Activated CD4-positive, alpha-beta T cell treated with anti-CD3 and anti-CD28 coated beads, Interleukin-2, amount 10 ng/mL, durations not matched to agents 24 days and 14 days (primary cell): Measurements from ENCODE around the gene RET. TPM values are rescaled to one million over a fixed set of nuclear protein-coding genes. Genes with fewer than 3 reads are reported as not detected.

Source experiments
- DNase-seq: peaks from one replicate; pipeline ENCODE4 v3.0.0; 2022
- H3K27ac Mint-ChIP-seq: one replicate; pipeline ENCODE4 v1.8.0; 2022; ENCODE audit warnings: mild to moderate bottlenecking, mixed read lengths
- H3K27me3 Mint-ChIP-seq: one replicate; pipeline ENCODE4 v1.8.0; 2022; ENCODE audit warnings: mixed read lengths
- H3K36me3 Mint-ChIP-seq: one replicate; pipeline ENCODE4 v1.8.0; 2022; ENCODE audit warnings: low read depth, mild to moderate bottlenecking, mixed read lengths
- H3K4me1 Mint-ChIP-seq: one replicate; pipeline ENCODE4 v1.8.0; 2021; ENCODE audit warnings: mixed read lengths
- H3K4me3 Mint-ChIP-seq: one replicate; pipeline ENCODE4 v1.8.0; 2022; ENCODE audit warnings: mild to moderate bottlenecking, moderate library complexity, mixed read lengths
- H3K9me3 Mint-ChIP-seq: one replicate; pipeline ENCODE4 v1.8.0; 2021; ENCODE audit warnings: mixed read lengths
- intact Hi-C: fragments of 100-400 bp; cut with micrococcal nuclease; formaldehyde crosslinking; loops from one replicate; pipeline ENCODE4 v1.15.1; 2023
- total RNA-seq: library from RNA; stranded (reverse); gene quantifications from 2 replicates; pipeline ENCODE4 v1.2.3, GENCODE V29; 2022

Gene RET
- total RNA-seq, 1 donor from 2014 or later: 0.12 TPM

DNA sequence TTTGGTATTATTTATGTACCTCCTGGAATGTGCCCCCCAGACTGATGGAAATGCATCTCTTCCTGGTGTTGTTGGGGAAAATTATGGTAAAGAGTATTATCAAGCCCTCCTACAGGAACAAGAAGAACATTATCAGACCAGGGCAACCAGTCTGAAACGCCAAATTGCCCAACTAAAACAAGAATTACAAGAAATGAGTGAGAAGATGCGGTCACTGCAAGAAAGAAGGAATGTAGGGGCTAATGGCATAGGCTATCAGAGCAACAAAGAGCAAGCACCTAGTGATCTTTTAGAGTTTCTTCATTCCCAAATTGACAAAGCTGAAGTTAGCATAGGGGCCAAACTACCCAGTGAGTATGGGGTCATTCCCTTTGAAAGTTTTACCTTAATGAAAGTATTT, 78.4 kb downstream of the RET start:
- Mint-ChIP-seq H3K4me1 (peaks cover 35% of the 10 kb centered on the region), H3K36me3 (peaks cover 22% of the 10 kb centered on the region), H3K9me3 (no peaks in the 10 kb centered on the region), H3K27me3 (no peaks in the 10 kb centered on the region), H3K4me3 (no peak overlapping the region), H3K27ac (no peak overlapping the region)
- intact Hi-C loops: no loop called here
- no peak for DNase-seq

DNA sequence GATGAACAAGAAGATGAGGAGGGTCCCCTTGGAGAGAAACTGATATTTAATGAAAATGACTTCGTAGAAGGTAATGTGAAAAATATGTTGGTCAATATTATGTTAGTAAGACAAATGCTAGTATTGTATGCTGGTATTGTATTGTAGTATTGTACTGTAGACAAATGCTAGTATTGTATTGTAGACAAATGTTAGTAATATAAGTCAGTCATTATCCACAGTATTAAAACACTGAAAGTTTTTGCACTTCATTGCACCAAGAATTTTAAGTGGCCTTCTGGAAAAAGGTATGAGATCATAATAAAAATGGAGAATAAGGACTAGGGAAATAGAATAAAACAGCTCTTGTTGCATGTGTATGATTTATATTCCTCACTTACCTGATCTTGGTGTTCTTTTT, 78.9 kb downstream of the RET start:
- DNase-seq: no peak
- Mint-ChIP-seq H3K27me3 (no peaks in the 10 kb centered on the region), H3K9me3 (no peaks in the 10 kb centered on the region), H3K27ac (no peak overlapping the region), H3K4me1 (peaks cover 34% of the 10 kb centered on the region), H3K36me3 (peaks cover 19% of the 10 kb centered on the region), H3K4me3 (no peak overlapping the region)
- intact Hi-C loops: no loop called here

DNA sequence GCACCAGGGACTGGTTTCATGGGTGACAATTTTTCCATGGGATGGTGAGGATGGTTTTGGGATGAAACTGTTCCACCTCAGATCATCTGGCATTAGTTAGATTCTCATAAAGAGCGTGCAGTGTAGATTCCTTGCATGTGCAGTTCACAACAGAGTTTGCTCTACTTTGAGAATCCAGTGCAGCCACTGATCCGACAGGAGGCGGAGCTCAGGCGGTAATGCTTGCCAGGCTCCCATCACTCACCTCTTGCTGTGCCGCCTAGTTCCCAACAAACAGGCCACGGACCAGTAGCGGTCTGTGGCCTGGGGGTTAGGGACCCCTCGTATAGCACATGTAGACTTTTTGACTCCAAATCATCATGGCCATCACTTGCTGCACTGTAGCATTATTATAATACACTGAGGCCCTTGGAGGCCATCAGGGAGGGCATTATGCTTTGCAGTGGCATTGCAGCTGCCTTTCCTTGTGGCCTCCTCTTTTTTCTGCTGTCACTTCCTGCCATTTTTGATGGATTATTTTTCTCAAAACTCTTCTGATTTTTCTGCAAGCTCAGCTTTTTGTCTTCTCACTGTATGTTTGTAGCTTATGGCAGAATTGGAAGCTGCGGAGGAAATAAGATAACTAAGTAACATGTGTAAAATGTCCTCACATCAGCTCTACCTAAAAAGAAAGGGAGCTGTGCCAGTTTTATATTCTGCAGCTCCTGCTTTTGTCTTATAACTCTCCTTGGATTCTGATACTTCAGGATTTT, 79.9 kb downstream of the RET start:
- Mint-ChIP-seq H3K4me1 (peaks cover 37% of the 10 kb centered on the region), H3K27me3 (no peaks in the 10 kb centered on the region), H3K4me3 (no peak overlapping the region), H3K36me3 (peaks cover 27% of the 10 kb centered on the region), H3K27ac (peak overlapping the region; percentile 6), H3K9me3 (no peaks in the 10 kb centered on the region)
- intact Hi-C loops: no loop called here
- DNase-seq: no peak

DNA sequence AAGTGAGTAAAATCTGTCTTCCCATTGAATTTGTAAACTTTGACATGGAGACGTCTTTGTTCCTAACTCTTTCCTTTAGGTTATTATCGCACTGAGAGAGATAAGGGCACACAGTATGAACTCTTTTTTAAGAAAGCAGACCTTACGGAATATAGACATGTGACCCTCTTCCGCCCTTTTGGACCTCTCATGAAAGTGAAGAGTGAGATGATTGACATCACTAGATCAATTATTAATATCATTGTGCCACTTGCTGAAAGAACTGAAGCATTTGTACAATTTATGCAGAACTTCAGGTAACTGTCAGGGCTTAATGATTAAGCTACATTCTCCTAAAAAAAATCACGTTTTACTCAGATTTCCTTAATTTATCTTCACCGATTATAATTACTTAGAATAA, 81.8 kb downstream of the RET start:
- no peak for DNase-seq
- H3K4me3 Mint-ChIP-seq: no peak overlapping the region
- no peaks in the 10 kb centered on the region for H3K27me3 Mint-ChIP-seq
- H3K9me3 Mint-ChIP-seq: no peaks in the 10 kb centered on the region
- H3K27ac Mint-ChIP-seq: no peak overlapping the region
- peaks cover 43% of the 10 kb centered on the region for H3K4me1 Mint-ChIP-seq
- peaks cover 42% of the 10 kb centered on the region for H3K36me3 Mint-ChIP-seq
- intact Hi-C loops: no loop called here

DNA sequence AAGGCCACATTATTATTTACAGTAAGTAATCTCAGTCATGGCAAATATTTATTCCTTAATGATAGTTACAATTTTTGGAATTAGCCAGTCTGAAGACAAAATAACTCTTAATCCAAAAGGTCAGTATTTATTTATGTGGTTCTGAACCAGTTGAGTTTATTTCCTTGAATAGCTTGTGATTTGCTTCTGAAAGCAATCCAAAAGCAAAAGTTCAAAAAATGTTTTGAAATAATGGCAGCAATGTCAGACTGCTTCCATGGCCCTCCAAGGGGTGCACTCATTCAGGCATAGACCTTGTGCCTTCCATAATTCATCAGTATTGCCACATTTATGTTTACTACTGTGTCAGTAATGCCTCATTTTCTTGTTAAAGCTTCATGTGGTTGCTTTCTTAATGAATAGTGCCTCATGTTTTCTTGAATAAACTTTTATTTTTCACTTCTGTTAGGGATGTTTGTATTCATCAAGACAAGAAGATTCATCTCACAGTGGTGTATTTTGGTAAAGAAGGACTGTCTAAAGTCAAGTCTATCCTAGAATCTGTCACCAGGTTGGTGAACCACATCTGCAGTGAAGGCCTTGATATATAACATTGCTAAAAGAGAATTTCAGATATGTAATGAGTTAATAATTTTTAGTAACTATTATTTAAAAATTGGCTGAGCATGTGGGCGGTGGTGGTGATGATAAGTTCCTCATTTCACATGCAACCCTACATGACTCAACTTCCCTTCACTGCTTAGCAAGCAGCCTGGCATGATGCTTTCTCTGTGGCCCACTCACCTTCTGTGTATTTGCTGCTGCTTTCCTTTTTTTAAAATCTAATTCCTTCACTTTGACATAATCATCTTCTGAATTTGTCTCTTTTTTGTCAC, 83.4 kb downstream of the RET start:
- Mint-ChIP-seq H3K27ac (peak overlapping the region; percentile 91), H3K9me3 (no peaks in the 10 kb centered on the region), H3K4me3 (peak overlapping the region; percentile 12), H3K27me3 (no peaks in the 10 kb centered on the region), H3K4me1 (peaks cover 41% of the 10 kb centered on the region), H3K36me3 (peaks cover 49% of the 10 kb centered on the region)
- intact Hi-C loops: loop anchor here (1.0 to 5.0 kb wide), 2 partner anchors 20 to 33 kb away; no protein-coding TSS in a partner anchor
- DNase-seq: no peak

DNA sequence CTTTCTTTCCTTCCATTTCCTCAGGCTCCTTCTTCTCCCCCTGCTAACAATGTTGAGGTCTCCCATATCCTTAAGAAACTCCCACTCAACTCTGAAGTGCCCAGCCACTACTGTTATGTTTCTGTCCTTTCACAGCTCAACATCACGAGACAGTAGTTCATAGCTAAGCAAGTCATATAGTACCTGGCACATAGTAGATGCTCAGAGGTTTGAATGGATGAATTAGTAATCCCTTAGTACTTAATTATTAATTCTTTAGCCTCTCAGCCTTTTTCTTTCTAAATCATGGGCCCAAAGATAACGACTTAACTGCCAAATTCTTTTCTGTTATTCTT, 84.0 kb downstream of the RET start:
- Mint-ChIP-seq H3K4me3 (peak overlapping the region; percentile 12), H3K27me3 (no peaks in the 10 kb centered on the region), H3K4me1 (peaks cover 38% of the 10 kb centered on the region), H3K36me3 (peaks cover 48% of the 10 kb centered on the region), H3K9me3 (no peaks in the 10 kb centered on the region), H3K27ac (peak overlapping the region; percentile 91)
- no peak for DNase-seq
- intact Hi-C loops: loop anchor here (1.0 to 5.0 kb wide), 2 partner anchors 21 to 34 kb away; no protein-coding TSS in a partner anchor

DNA sequence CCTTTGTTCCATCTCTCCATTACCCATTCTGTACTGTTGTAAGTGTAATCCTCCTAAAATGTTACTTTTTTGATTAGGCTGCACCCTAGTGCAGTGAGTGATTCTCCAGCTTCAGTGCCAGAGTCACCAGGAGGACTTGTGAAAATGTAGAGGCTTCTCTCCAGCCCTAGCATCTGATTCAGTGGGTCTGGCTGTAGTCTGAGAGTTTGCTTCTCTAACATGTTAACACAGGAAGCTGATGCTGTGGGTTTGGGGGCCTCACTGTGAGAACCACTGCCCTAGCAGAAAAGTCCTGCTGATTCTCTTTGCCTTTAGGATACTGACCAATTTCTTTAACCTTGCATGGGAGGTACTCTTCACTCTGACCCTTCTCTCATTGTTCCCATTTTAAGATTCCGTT, 85.7 kb downstream of the RET start:
- H3K9me3 Mint-ChIP-seq: no peaks in the 10 kb centered on the region
- H3K4me1 Mint-ChIP-seq: peaks cover 32% of the 10 kb centered on the region
- peak overlapping the region; percentile 20 for H3K27ac Mint-ChIP-seq
- no peaks in the 10 kb centered on the region for H3K27me3 Mint-ChIP-seq
- intact Hi-C loops: loop anchor here (5.0 kb wide), 1 partner anchor 35 kb away; no protein-coding TSS in a partner anchor
- DNase-seq: no peak
- peaks cover 45% of the 10 kb centered on the region for H3K36me3 Mint-ChIP-seq
- H3K4me3 Mint-ChIP-seq: no peak overlapping the region

DNA sequence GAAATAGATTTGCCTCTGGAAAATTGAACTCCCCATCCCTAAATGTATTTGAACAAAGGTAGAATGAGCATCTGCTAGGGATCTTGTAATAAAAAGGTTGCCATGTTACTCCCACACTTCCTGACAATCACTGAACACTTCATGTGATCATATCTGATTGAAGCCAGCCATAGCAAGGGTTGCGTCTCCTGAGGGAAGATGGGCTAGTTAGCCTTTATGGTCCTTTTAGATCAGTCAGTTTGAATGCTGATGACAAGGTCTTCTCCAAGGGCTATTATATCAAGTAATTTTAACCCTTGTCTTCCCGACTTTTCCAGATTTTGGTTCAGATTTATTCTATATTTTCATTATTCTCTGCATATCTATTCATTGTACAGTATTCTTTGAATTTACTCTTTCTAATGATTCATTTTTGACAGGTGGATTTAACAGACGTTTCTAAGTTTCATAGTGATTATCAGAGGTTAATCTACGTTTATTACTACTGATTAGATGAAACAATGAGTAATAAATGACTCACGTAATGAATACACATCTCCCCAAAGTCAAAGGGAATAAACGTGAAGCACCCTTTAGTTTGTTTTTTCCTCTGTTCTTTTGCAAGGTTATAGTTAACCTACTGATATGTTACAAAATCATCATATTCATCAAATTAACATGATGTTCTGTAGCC, 89.5 kb downstream of the RET start:
- DNase-seq: no peak
- H3K4me3 Mint-ChIP-seq: no peak overlapping the region
- H3K27me3 Mint-ChIP-seq: no peaks in the 10 kb centered on the region
- peaks cover 57% of the 10 kb centered on the region for H3K36me3 Mint-ChIP-seq
- peaks cover 21% of the 10 kb centered on the region for H3K4me1 Mint-ChIP-seq
- H3K27ac Mint-ChIP-seq: no peak overlapping the region
- H3K9me3 Mint-ChIP-seq: no peaks in the 10 kb centered on the region
- intact Hi-C loops: no loop called here

DNA sequence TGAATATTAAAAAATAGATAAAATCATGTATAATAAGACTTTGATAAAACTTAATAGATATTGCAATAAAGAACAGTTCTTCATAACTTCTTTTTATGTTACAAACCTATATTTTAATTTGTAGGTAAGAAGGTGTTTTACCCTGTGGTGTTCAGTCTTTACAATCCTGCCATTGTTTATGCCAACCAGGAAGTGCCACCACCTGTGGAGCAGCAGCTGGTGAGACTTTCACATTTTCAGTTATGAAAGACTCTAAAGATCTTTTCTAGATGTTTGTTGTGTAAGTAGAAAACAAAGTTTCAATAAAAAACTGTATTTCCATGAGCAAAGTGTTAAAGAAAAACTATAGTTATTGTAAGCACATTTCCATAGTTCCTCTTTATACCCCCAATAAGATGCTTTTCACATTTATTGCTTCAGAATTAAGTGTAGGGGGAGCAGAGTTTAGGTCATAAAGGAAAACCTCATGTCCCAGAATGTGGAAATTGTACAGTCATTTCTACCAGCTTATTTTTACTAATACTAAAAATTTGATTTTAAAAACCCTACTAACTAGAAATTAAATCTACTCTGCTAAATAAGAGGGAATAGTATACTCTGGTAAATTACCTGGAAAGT, 90.1 kb downstream of the RET start:
- H3K27me3 Mint-ChIP-seq: no peaks in the 10 kb centered on the region
- no peak overlapping the region for H3K4me3 Mint-ChIP-seq
- H3K27ac Mint-ChIP-seq: no peak overlapping the region
- H3K36me3 Mint-ChIP-seq: peaks cover 57% of the 10 kb centered on the region
- H3K9me3 Mint-ChIP-seq: no peaks in the 10 kb centered on the region
- DNase-seq: no peak
- intact Hi-C loops: no loop called here
- peaks cover 21% of the 10 kb centered on the region for H3K4me1 Mint-ChIP-seq

DNA sequence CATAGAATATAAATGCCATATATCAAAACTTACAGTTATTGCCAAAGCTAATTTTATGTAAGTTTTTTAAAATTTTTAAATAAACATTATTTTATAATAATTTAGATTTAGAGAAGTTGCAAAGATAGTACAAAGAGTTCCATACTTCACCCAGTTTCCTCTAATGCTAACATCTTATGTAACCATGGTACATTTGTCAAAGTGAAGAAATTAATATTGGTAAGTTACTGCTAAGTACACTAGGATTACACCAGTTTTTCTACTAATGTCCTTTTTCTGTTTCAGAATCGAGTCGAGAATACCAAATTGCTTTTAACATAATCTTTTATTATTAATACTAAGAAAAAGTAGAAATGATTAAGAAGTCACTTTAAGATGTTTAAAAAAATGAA, 90.6 kb downstream of the RET start:
- no peaks in the 10 kb centered on the region for H3K9me3 Mint-ChIP-seq
- no peak overlapping the region for H3K4me3 Mint-ChIP-seq
- H3K27ac Mint-ChIP-seq: no peak overlapping the region
- intact Hi-C loops: no loop called here
- no peak for DNase-seq
- peaks cover 23% of the 10 kb centered on the region for H3K4me1 Mint-ChIP-seq
- no peaks in the 10 kb centered on the region for H3K27me3 Mint-ChIP-seq
- peaks cover 55% of the 10 kb centered on the region for H3K36me3 Mint-ChIP-seq

DNA sequence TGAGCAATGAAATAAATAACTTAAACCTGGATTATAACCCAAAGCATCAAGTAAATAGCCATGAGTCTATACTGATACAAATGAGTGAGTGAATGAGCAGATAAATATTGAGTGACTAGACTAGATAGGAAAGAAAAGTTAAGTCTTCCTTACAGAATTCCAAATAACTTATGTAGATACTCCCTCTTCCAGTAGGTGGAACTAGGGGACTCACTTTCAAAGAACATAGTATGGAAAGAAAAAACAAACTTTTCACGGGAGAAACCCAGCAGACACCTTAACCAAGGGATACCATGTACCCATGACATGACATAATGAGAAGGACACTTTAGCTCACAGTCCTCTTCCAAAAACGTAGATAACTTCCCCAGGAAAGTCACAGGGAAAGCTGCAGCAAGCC, 93.6 kb downstream of the RET start:
- no peak for DNase-seq
- intact Hi-C loops: no loop called here
- Mint-ChIP-seq H3K27me3 (no peaks in the 10 kb centered on the region), H3K36me3 (peaks cover 59% of the 10 kb centered on the region), H3K9me3 (no peaks in the 10 kb centered on the region), H3K4me1 (peaks cover 28% of the 10 kb centered on the region), H3K4me3 (no peak overlapping the region), H3K27ac (no peak overlapping the region)

DNA sequence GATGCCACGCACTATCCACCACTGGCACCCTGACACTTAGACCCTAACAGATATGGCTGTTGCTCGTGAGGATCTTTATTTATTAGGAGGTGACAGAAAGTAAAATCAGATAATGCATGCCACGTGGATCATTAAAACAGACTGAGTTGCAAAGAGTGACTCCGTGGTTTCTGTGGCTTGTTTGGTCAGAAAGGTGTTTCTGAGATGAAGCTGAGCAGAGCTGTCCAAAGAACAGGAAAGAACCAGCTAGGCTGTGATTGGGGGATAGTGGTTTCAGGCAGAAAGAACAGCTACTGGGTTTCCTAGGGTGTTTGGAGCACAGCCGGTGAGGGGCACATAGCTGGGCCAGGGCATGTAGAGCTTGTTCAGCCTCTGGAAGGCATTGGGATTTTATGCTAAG, 95.8 kb downstream of the RET start:
- peaks cover 22% of the 10 kb centered on the region for H3K4me1 Mint-ChIP-seq
- H3K4me3 Mint-ChIP-seq: no peak overlapping the region
- H3K27me3 Mint-ChIP-seq: no peaks in the 10 kb centered on the region
- intact Hi-C loops: no loop called here
- no peaks in the 10 kb centered on the region for H3K9me3 Mint-ChIP-seq
- H3K36me3 Mint-ChIP-seq: peaks cover 73% of the 10 kb centered on the region
- no peak overlapping the region for H3K27ac Mint-ChIP-seq
- DNase-seq: no peak

DNA sequence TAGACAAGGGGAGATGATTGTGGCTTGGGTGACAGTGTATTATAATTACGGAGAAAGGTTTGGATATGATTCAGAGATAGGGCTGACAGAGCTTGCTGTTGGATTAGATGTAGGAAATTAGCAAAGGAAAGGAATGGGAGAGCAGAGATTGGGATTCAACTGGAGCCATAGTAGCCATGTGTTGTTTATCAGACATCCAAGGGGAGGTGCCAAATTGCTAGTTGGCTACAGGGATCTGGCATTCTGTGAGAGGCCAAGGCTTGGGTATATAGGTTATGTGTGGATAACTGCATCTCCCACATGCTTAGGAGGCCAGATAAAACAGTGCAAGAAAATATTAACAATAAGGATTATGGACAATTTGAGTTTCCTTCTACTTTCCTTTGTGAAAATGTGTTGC, 96.3 kb downstream of the RET start:
- no peaks in the 10 kb centered on the region for H3K9me3 Mint-ChIP-seq
- peaks cover 22% of the 10 kb centered on the region for H3K4me1 Mint-ChIP-seq
- peaks cover 78% of the 10 kb centered on the region for H3K36me3 Mint-ChIP-seq
- H3K27me3 Mint-ChIP-seq: no peaks in the 10 kb centered on the region
- intact Hi-C loops: no loop called here
- peak; percentile 6 for DNase-seq
- H3K4me3 Mint-ChIP-seq: no peak overlapping the region
- no peak overlapping the region for H3K27ac Mint-ChIP-seq
